Kidney capillary endothelial cell (primary cell): ENCODE measurements around the gene DUSP14.
"Not testable (repeated sequence)": the region's sequence is repeated elsewhere in the genome, so short reads cannot be mapped to it uniquely, and the experiment has no call there.

Experiments used
- DNase-seq: peaks from one replicate; pipeline ENCODE4 v3.0.0-alpha.2; 2018; ENCODE audit warnings: low spot score

DUSP14 gene, protein sequence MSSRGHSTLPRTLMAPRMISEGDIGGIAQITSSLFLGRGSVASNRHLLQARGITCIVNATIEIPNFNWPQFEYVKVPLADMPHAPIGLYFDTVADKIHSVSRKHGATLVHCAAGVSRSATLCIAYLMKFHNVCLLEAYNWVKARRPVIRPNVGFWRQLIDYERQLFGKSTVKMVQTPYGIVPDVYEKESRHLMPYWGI

DNA sequence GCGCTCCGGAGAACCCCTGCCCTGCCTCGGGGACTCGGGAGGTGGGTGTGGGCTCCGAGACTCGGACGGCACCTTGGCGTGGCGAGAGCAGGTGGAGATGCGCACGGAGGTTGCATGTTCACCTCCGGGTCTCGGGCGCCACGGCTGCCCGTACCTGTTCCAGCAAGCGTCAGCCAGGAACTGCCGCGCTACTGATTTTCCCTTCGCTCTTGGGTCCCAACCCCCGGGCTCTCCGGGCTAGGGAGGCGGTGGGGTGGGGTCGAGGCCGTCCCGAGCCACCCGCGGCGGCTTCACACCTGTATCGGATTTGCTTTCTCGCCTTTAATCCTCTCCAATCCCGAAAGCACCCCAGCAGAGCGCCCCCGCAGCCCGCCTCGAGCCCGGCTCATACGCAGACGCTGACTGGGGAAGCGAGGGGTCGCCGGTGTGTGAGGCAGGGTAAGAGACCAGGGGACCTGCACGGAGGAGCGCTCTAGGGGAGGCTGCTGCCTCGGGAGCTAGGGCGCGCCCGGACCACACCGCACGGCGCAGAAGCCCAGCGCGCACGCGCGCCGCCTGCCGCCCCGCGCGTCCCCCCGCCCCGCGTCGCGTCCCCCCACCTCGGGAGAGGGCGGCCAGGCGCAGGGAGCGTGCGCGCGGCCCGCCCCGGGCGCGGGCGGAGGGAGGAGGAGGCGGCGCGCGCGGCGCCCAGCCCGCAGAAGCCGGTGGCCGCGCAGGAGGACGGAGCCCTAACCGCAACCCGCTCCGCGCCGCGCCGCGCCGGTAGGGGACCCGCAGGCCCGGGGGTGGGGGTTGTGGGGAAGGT, at the start of gene DUSP14:
Gene DUSP14, plus strand, starts transcription at position 695 of the 805 bp plus-strand sequence. CDS start 22,382 bp downstream, outside the sequence.
- peak; percentile 72 for DNase-seq

DNA sequence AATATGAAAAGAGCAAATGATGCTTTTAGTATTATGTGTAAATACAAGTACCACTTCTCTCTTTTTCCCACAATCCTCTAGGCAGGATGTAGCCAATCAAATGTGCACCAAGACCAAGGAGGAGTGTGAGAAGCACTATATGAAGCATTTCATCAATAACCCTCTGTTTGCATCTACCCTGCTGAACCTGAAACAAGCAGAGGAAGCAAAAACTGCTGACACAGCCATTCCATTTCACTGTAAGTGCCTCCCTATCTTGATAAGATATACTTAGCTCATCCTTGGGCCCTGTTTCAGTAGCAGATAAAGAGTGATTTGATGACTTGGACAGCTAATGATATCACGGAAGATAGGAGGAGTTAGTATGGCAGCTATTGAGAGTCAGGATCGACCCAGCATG, 49.3 kb upstream of the DUSP14 start:
- no peak for DNase-seq

DNA sequence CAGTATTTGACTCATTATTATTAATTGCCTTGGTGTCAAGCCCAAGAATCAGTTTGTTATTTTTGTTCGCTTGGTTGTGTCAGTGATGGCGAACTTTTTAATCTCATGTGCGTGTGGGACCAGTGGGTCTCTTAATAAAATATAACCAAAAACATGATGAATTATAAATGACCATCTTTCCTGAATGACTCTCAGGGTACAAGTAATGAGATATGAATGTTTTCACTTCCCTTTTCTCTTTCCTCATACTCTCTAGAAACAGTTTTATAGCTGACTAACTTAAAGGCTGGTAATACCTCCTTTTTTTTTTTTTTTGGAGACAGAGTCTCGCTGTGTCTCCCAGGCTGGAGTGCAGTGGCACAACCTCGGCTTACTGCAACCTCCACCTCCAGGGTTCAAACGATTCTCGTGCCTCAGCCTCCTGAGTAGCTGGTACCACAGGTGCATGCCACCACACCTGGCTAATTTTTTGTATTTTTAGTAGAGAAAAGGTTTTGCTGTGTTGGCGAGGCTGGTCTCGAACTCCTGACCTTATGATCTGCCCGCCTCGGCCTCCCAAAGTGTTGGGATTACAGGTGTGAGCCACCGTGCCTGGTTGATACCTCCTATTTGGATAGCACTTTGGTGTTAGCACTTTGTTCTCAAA, 48.2 kb upstream of the DUSP14 start:
- not testable (repeated sequence) for DNase-seq

DNA sequence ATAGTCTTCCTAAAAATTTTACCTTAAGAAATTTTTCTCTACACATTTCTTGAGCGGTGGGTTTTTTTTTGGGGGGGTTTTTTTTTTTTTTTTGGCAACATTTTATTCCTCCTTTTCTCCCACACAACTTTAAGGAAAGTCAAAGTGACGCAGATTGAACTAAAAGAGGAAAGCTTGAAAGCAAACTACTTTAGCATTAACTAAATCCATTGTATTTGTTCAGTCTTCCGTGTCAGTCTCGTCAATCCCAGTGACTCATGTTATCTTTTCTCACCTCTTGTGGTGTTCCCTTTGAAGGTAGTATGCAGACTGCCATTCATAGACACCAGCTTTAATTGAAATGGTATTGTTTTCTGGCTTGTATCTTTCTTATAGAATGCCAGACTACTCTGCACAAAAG, 43.7 kb upstream of the DUSP14 start:
- DNase-seq, result no peak

DNA sequence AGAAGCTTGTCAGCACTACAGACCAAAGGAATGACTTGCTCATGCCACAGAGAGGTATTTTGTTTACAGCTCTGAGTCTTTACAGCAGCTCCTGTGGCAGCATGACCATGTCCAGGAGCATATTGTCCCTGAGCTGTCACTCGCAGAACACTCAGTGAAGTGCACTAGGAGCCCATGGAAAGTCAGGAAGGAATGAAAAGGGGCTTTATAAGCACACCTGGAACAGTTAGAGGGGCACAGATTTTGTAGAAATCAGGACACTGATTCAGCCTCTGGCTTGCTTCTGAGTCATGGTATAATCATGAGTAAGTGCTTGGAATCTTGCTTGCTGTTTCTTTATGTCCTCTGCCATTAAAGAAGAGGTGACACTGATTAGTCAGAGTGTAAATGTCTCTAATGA, 42.0 kb upstream of the DUSP14 start:
- peak; percentile 55 for DNase-seq

DNA sequence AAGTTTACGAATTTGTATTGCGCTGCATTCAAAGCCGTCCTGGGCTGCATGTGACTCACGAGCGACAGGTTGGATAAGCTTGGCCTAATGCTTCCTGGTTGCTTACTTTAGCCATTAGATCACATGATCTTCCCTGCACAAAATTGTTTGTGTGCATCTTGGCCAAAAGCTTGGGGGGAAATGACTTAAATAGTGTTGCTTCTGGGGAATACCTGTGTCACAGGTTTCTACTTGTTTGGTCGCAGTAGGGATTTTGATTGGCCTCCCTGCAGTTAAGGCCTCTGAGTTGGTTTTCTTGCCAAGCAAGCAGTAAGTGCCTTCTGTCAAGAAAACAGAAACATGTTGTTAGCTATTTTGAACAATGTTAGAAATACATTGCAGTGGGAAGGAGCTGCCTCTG, 39.6 kb upstream of the DUSP14 start:
- DNase-seq, result no peak

DNA sequence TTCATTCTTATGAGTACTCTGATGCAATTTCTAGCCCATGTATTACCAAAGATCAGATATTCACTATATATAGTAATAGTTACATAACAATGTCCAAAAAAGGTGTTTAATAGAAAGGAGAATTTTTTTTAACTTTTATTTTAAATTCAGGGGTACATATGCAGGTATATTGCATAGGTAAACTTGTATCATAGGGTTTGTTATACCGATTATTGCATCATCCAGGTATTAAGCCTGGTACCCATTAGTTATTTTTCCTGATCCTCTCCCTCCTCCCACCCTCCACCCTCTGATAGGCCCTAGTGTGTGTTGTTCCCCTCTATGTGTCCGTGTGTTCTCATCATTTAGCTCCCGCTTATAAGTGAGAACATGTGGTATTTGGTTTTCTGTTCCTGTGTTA, 31.9 kb upstream of the DUSP14 start:
- DNase-seq, result not testable (repeated sequence)

DNA sequence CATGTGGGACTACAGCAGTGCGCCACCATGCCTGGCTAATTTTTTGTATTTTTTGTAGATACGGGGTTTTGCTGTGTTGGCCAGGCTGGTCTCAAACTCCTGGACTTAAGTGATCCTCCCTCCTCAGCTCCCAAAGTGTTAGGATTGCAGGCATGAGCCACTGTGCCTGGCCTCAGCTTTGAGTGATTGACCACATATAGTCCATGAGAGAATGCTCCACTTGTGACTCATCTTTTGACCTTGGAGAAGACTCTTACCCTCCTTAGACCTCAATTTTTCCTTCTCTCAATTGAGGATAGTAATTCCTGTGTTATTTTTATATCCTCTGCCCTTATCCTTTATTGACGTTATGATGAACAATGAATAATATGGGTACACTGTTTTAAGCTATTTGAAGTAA, 30.9 kb upstream of the DUSP14 start:
- DNase-seq, result no peak

DNA sequence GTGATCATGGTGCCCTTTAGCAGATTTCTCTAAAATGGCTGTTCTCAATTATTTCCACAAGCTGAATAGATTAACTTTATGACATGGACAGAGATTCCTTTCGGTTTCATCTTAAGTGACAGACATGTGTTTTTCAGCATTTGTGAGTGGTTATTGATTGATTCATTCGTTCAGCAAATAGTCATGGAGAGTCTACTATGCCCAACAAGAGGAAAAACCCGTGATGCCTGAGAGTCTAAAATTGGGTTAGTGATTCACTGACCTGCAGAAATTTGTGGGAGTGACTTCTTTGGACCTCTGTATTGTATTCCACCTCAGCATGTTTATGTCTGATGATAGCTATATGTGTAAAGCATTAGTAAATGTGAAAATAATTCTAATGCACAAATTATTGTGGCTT, 28.0 kb upstream of the DUSP14 start:
- DNase-seq, result no peak

DNA sequence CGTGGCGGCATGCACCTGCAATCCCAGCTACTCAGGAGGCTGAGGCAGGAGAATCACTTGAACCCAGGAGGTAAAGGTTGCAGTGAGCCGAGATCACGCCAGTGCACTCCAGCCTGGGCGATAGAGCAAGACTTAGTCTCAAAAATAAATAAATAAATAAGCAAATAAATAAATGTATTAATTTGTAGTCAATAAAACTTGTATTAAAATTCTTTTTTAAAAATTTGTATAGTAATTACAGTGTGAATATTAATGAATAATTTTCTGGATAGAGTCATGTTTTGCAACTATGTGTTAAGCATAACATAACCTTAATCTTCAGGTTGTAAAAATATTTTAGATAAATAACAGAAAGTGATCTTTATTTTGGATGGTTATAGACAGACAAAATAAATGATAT, 27.2 kb upstream of the DUSP14 start:
- no peak for DNase-seq

DNA sequence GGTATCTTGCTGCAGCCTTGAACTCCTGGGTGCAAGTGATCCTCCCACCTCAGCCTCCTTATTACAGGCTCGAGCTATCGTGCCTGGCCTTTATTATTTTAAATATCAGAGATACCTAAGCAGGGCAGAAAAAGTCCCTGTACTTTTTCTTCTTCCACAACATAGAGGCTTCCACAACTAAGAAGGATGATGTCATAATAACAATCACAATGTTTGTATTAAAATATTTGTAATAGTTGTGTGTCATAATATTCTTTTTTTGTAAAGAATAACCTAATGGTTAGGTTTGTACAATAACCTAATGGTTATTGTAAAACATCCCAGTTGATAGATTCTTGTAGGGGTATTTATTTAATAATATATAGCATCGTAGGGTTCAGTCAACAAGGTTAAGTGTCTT, 26.7 kb upstream of the DUSP14 start:
- no peak for DNase-seq

DNA sequence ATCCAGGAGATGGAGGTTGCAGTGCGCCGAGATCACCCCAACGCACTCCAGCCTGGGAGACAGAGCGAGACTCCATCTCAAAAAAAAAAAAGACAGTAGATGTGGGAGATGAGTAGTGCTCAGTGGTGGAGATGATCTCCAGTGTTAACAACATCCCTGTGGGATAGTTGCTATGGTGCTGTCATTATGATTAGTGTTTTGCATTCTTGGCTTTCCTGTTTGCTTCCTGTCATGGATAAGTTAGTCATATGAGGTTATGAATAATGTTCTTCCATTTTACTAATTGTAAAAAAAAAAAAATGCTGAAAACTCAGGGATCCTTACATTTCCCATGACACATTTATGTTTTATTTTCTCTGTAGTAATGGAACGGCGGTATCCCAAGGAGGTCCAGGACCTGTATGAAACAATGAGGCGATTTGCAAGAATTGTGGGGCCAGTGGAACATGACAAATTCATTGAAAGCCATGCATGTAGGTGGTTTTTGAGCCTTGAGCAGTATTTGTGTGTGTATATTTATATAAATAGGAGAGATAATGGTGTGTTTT, 24.5 kb upstream of the DUSP14 start:
- peak; percentile 90 for DNase-seq

DNA sequence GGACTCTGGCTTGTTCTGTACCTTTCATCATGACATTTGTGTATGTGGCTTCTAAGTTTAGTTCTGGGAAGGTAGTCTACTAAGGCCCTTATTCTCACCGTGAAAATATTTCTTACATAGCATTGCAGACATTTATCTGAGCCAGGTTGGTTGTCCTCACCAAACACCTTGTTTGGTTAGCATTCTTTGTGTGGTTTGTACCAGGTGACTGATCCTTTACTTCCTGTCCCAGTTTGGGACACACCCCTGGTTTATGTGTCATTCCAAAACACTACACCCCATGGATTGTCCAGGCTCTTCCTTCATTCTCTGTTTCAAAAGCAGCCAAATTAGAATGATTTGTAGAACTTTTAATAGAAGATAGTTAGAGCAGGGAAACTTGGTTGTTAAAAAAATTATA, 23.2 kb upstream of the DUSP14 start:
- DNase-seq, result no peak

DNA sequence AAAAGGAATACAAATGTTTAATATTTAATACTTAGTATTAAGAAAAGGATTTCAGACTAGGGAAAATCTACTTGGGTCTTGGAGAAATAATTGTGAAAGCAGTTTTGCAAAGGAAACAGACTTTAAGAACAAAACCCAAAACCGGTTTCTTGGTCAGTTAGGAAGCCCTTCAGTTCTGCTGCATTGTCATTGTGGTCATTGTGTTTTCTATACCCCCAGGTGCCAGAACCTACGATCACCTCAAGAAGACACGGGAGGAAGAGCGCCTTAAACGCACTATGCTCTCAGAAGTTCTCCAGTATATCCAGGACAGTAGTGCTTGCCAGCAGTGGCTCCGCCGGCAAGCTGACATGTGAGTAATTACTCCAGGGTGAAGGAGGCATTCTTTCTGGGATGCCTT, 19.5 kb upstream of the DUSP14 start:
- DNase-seq, result no peak

DNA sequence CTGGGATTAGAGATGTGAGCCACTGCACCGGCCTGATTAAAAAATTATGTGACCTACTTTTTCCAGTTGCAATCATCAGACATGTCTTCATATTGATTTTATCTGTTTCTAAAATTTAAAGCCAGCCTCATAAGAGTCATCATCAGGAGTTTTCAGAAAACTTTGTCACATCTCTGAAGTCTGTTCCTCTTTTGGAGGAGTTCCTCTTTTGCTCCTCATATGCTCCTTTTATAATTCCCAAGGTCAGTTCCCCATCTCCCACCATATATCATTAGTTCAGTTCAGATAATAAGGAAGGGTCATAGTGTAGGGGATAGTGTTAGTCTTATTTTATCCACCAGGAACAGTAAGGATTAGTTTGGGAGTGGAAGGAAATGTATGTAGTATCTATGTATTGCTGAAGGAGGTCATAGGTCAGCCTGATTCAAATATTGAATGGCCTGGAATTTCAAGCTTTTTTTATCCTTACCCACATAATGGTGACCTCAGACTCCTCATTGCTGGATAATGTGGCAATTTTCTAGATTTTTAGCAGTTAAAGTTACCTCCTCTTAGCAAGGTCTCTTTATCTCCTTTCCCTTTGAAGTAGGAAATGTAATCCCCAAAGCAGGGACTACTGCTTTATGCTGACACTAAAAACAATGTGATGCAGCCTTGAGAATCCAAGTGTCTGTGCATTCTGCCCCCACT, 13.8 kb upstream of the DUSP14 start:
- DNase-seq, result no peak

DNA sequence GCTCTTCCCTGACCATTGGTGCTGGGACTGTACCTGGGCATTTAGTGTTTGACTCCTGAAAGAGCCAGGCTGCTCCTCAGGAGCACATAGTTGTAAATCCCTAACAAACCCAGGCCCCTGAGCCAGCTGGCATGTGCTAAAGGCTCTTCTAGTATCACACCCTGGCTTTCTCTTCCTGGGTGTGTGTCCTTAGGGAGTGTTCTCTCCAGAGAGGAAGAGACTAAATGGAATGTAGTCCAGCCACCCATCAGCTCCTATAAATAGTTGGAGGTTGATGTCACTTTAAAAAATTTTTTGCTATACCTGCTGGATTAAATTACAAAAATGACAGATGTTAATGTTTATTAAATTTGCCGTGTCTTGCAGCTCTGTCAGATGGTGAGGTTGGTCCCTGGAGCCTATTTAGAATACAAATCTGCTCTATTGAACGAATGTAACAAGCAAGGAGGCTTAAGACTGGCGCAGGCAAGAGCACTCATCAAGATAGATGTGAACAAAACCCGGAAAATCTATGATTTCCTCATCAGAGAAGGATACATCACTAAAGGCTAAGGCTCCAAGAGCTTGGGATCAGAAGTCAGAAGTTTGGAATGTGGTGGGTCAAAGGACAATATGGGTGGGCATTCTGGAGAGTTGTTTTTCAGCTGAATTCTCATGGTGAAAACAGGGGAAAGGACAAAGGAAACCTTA, 13.1 kb upstream of the DUSP14 start:
- DNase-seq, result no peak

DNA sequence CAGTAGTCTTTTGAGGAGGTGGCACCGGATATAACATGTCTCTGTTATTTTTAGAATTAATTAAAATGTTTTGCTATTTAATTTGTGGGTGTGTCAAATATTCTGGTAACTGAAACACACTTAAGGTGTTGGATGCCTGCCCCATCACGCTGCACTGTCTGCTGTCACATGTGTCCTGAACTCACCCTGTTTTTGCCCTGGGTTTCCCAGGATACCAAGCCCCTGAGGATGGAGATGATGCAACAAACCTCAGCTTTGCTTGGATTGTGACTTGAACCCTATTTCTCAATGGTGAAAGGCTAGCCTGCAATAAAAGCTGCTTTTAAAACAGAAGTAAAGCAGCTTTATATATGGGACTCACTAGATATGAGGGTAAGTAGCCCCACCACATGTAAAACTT, 11.5 kb upstream of the DUSP14 start:
- no peak for DNase-seq

DNA sequence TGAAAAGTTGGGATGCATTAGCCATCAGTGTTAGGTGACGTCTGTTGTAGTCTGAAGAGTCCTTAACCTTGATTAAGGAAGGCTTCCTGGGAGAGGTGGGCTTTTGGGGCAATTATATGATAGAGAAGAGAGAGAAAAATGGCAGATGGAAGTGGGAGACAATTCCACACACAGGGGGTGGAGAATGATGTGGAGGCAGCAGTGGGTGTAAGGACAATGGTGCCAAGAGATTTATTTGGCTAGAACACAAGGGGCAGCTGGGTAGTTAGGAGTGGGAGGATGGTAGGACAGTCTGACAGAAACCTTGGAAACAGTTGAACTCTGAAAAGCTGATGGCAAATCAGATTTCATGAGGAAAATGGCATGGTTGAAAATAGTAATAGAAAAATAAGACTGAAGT, 10.7 kb upstream of the DUSP14 start:
- no peak for DNase-seq

DNA sequence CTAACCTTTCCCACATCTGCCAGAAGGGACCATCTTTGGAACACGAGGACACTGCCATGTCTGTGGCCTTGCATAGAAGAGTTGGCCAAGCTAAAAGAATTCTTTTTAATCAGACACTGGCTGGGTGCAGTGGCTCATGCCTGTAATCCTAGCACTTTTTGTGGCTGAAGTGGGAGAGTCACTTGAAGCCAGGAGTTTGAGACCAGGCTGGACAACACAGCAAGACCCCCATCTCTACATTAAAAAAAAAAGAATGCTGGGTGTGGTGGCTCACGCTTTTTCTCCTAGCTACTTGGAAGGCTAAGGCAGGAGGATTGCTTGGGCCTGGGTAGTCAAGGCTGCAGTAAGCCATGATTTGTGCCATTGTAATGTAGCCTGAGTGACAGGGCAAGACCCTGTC, 9.3 kb upstream of the DUSP14 start:
- no peak for DNase-seq

DNA sequence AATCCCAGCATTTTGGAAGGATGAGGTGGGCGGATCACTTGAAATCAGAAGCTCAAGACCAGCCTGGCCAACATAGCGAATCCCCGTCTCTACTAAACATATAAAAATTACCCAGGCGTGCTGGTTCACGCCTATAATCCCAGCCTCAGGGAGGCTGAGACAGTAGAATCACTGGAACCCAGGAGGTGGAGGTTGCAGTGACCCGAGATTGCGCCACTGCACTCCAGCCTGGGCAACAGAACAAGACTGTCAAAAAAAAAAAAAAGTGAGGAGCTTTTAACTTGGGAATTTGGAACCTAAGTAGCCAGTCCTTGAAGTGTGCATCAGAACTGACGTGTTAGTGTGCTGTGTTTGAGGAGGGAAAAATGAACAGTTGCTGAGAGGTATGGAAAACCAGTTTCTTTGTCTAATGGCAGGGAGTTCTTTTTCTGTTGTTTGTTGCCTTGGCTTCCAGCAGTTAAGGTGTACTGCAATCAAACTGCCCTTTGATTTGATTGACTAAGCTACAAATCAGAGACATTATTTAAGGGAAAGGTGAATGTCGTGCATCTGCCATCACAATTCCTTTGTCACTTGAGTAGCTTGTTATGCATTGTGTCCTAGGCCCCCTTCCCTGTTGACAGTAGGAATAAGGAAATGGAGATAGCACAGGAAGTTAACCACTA, 8.6 kb upstream of the DUSP14 start:
- DNase-seq, result no peak

DNA sequence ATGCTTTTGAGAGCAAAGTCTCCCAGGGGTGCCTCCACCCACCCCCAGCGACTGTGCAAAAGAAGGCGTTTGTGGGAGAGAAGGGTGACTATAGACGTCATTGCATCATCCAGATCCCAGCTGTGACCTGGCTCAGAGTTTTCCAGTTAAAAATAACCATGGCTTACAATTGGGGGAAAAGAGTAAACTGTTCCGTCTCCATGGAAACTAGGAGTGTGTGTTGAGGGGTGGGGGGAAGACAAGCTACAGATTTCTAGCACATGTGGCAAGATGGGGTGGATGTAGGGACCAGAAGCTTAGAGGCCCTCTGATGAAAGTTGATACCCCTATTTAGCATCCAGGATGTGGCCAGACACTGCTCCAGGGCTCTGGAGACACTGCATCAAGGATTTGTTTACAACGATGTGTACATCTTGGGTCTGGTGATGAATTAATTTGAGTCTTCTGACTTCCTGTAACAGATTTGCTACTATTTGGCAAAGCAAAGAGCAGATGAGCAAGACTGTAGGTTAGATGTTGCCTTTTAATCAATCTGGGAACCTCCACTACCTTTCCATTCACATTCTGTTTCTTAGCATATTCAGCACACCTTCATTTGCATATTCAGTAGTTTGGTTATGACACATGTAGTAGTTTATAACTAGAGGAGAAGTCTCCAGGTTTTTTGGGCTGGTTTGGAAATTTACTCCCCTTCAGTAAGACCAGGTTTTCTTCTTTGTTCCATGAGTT, 6.2 kb upstream of the DUSP14 start:
- no peak for DNase-seq
